ENCODE results near the gene LRMDA.

LRMDA gene

GRCh38 chr10:75431180-75432111 is at the start of gene LRMDA:
TSS of gene LRMDA (plus strand) at chr10:75431624.
- DNase-seq: no peak

DNA sequence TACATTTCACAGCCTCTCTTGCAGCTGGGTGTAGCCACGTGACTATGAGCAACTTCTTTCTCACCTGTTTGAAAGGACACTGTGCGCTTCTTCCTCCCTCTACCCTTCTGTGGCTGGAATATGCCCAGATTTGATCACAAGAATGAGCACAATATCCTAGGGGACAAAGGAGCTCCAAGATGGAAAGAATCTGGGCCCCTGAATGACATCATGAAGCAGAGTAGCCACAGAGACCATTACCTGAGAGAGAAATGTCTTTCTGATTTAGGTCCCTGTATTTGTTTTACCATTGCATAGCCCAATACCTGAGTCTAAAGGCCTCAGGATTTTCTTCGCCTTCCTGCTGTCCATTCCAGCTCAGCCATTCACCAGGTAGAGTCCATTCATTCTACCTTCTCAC is 45.3 kb upstream of the LRMDA start:
- no peak for DNase-seq

- no peak for DNase-seq
Measured at GRCh38 chr10:75388082-75388481, 43.3 kb upstream of the LRMDA start.

DNA sequence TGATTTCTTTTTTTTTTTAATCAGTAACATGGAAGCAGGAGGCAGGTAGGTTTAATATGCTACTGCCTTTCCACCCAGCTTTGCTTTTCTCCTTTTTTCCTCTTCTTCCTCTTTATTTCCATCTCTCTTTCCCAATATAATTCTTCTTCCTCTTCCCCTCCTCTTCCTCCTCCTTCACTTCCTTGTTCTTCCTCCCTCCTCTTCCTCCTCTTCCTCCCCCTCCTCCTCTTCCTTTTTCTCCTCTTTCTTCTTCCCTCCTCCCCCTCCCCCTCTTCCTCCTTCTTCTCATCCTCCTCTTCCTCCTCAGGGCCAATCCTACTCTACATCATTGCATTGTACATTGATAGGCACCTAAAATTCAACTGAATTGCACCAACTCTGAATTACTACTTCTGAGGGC is 41.2 kb upstream of the LRMDA start:
- no peak for DNase-seq

DNA sequence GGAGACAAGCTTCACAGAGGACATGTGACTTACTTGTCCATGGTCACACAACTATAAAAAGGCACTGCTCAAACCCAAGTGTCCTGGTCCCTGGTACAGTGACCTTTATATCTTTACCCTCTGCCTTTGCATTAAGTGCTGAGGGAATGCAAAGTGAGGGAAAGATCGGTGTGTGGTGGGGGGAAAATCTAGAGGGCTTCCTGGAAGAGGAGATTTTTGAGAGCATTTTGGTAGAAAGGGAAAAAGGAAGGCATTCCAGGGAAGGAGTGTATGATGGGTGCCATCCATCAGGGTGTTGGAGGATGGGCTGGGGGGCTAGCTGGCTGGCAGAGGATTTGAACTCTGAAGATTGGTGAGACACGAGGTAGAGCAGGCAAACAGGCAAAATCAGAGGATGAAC is 39.2 kb upstream of the LRMDA start:
- no peak for DNase-seq

GRCh38 chr10:75392744-75393143 is 38.7 kb upstream of the LRMDA start:
- DNase-seq: no peak

DNA sequence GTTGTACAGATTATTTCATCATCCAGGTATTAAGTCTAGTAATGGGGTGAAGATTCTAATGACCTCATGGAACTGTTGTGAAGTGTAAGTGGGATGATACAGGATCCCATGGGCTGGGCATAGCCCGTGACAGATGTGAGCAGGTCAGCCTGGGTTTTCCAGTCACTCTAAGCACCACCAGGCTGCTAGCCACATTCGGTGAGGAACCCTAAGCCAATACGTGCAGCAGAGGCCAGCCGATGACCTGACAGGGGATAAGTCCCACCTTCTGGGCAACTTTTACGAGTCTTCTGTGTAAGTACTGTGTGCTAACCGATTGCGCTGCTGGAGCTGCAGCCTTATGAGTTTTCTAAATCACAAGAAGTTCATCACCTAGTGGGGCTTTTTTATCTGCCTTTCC is 37.2 kb upstream of the LRMDA start:
- no peak for DNase-seq

DNA sequence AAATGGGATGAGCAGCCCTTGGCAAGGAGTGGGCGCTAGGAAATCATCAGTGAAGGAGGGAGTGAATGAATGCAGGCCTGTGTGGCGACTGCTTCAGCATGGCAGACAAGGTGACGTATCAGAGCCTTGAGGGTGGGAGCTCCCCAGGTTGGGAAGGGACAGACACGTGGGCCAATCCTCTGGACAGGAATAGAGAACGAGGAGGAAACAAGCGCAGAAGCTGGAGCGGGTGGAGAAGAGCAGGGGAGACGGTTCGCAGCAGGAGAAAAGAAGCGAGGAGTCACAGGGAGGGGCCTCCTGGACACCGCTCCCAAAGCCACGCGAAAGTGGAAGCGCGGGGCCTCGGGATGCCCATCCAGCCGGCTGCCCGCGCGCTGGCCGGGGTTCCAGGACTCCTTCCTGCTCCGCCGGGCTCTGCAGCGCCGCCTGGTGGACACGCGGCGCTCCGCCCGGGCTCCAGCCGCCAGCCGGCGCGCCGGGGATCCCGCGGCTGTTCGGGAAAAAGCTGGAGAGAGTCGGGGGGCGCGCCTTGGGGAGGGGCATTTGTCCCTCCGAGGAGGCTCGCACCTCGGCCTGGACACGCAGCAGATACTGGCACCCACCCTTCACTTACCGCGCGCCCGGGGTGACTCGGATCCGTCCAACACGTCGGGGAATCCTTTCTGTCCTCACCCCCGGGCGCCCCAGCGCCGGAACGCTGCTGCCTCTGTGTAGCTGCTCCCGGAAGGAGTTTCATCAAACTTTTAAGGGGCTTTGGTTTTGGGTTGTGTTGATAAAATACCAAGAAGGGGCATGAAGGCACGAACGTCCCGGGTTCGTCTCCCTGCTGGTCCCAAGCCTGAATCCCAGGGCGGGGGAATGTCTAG is 36.1 kb upstream of the LRMDA start:
- no peak for DNase-seq

DNA sequence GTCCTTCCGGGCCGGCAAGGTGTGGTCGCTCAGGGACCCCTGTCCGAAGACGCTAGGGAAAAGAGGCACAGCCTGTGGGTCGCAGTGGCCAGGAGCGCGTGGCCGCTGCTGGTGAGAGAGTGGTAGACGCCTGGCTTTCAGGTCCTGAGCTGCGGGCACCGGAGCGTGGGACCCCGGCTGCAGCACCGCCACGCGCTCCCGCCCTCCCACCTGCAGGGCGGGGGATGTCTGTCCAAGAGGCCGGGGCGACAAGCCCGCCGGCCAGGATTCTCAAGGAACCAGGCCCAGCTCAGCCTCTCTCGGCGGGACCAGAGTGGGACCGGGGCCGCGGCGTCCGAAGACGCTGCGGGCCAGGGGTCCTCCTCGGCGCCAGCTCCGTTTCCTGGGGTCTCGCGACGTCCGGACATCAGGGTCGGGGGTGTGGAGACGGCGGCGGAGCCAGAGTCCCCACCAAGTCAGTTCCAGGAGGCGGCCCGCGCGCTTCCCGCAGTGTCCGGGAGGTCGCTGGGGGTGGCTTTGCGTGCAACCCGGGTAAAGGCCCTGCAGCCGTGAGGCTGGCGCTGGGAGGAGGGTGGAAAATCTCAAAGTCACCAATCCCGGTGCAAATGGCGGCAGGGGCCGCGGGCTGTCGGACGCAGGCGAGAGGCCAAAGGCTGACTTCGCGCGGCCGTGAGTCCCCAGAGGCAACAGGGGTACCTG is 35.3 kb upstream of the LRMDA start:
- DNase-seq: no peak

- no peak for DNase-seq
Measured at GRCh38 chr10:75396631-75397495, 34.6 kb upstream of the LRMDA start.

GRCh38 chr10:75397496-75398199 is 33.8 kb upstream of the LRMDA start:
- no peak for DNase-seq

DNA sequence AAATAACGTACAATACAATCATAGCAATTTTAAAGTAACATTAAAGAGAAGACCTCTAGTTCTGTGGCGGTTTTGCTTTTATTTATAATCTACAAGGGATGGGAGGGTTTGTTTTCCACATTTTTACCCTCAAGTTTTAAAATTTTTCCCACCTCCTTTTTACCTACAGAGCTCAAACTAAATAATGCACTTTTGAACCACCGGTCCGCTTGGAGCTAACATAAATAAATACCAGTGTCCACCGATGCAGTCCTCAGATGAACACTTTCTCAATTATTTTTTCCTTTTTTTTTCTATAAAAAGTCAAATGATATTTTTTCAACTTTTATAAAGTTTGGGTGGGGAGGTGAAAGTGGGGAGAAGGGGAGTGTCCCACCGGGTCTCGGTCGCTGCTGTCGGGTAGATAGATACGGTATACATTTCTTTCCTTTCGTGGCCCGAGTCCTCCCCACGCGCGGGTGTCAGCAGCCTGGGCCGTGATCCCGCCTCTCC is 33.2 kb upstream of the LRMDA start:
- DNase-seq: no peak

DNA sequence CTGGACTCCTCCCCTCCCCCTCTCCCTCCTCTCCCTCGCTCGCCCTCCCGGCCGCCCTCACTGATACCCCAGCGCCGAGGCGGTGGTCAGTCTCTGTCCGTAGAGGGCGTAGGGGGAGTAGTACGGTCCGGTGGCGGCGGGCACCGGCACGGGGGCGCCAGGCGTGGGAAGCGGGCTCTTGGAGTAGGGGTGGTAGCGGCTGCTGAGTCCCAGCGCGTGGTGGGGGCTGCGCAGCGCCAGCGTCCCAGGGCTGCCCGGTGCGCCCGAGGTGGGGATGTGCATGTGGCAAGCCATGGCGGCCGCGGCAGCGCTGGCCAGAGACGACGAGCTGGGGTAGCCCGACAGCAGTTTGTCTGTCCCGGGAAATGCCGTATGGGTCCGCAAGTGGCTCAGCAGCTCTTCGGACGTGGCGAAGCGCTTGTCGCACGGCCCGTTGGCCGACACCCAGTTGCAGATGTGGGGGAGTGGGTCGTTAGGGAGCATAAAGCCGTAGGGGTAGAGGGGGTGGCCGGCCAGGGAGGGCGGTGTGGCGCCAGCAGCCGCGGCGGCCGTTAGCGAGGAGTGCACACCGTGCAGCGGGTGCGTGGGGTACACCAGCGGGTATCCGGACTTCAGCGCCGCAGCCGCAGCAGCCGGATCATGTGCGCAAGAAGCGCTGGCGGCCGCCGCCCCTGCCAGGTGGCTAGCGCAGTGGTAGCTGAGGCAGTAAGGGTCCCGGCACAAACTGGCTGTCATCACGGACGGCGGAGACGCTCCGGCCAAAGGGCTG is 32.5 kb upstream of the LRMDA start:
- no peak for DNase-seq

- DNase-seq: peak in 2 of 6 experiments; percentile 10 to 19
Measured at GRCh38 chr10:75399461-75400162, 31.8 kb upstream of the LRMDA start.

DNA sequence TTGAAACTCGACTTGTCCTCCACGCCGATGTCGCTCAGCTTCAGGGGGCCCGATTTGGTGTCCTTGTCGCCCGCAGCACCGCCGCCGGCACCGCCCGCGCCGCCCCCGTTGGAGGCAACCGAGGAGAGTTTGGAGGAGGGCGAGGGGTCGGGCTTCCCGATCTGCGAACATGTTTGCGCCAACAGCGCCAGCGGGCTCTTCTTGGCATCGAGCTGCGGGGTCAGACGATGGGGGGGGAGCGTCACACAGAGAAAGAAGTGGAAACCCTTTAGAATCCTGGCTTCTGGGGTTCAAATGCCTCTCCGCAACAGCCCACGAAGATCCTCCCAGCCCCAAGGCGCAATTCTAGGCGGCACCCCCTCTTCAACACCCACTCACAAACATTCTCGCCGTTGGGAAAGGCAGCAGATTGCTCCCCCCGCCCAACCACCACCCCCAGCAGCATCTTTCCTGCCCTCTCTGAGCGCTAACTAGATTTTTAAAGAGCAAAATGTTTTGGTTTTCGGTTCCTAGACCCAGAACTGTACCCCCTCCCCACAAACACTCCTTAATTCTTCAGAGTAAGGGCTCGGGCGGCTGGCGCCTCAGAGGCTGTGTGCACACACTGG is 31.2 kb upstream of the LRMDA start:
- no peak for DNase-seq

GRCh38 chr10:75400771-75401568 is 30.5 kb upstream of the LRMDA start:
- no peak for DNase-seq

GRCh38 chr10:75401569-75402485 is 29.6 kb upstream of the LRMDA start, which contains the start of gene ZNF503:
TSS of gene ZNF503 (minus strand) at chr10:75401764. CDS start at chr10:75401419, 345 bp downstream.
- DNase-seq: no peak

Data from stimulated activated naive CD4-positive, alpha-beta T cell (primary cell).